Upper lobe of right lung (tissue), 1 donor: ENCODE data around the gene CLDN10. TPM values are rescaled to one million over a fixed set of nuclear protein-coding genes. Genes with fewer than 3 reads are reported as not detected.
"Not testable (repeated sequence)": the region's sequence is repeated elsewhere in the genome, so short reads cannot be mapped to it uniquely, and the experiment has no call there.

Experiments
- ATAC-seq: fragments of 200-7000 bp; cut with Tn5 transposase; one replicate; pipeline ENCODE4 v1.9.1; 2020; ENCODE audit warnings: mild to moderate bottlenecking, moderate library complexity
- DNase-seq: peaks from one replicate; pipeline ENCODE4 v3.0.0-alpha.2; 2020
- H3K27ac ChIP-seq: fragments of 200-600 bp; one replicate; pipeline ENCODE4 v1.8.0; 2022
- H3K27me3 ChIP-seq: fragments of 200-600 bp; one replicate; pipeline ENCODE4 v1.8.0; 2022; ENCODE audit warnings: mild to moderate bottlenecking
- H3K36me3 ChIP-seq: fragments of 200-600 bp; one replicate; pipeline ENCODE4 v1.8.0; 2022
- H3K4me1 ChIP-seq: fragments of 200-600 bp; one replicate; pipeline ENCODE4 v1.8.0; 2022
- H3K4me3 ChIP-seq: fragments of 200-600 bp; one replicate; pipeline ENCODE4 v1.8.0; 2022; ENCODE audit warnings: mild to moderate bottlenecking
- H3K9me3 ChIP-seq: fragments of 200-600 bp; one replicate; pipeline ENCODE4 v1.8.0; 2022
- CTCF ChIP-seq: fragments of 200-600 bp; IDR thresholded peaks from one replicate; pipeline ENCODE4 v1.8.0; 2022; ENCODE audit warnings: antibody characterized with exemption
- intact Hi-C: fragments of 100-400 bp; cut with DNase I; formaldehyde crosslinking; loops from one replicate; pipeline ENCODE4 v1.11.0; 2022
- total RNA-seq: library from RNA; stranded (reverse); fragmentation: NEBNext Ultra II Directional; extraction: Animal tissue kit (Norgen Biotek cat#: 25700); gene quantifications from one replicate; pipeline ENCODE4 v1.2.1, GENCODE V29; 2021
- donor health status: DM: no; HTN: yes; CAD: no; lungs with severe emphysema.

The CLDN10 gene
- total RNA-seq, 1 donor from 2014 or later = 2.2 TPM

GRCh38 chr13:95508996-95509395 is 43.5 kb upstream of the CLDN10 start:
- intact Hi-C loops = no loop called here
- no peaks in the 10 kb centered on the region for H3K9me3 ChIP-seq
- ATAC-seq (no peak), DNase-seq (no peak)
- no peaks in the 10 kb centered on the region for H3K27me3 ChIP-seq
- H3K36me3 ChIP-seq = no peaks in the 10 kb centered on the region
- H3K4me1 ChIP-seq = no peaks in the 10 kb centered on the region
- no peak for TF ChIP-seq CTCF
- H3K27ac ChIP-seq = no peak overlapping the region
- H3K4me3 ChIP-seq = no peak overlapping the region

GRCh38 chr13:95509521-95510310 is 42.8 kb upstream of the CLDN10 start:
- Histone ChIP-seq H3K9me3 (no peaks in the 10 kb centered on the region), H3K4me3 (no peak overlapping the region), H3K36me3 (no peaks in the 10 kb centered on the region), H3K27ac (no peak overlapping the region), H3K27me3 (no peaks in the 10 kb centered on the region), H3K4me1 (no peaks in the 10 kb centered on the region)
- DNase-seq (no peak), ATAC-seq (peak; percentile 65)
- TF ChIP-seq CTCF = no peak
- intact Hi-C loops = no loop called here

- H3K4me3 ChIP-seq = no peak overlapping the region
- no peaks in the 10 kb centered on the region for H3K36me3 ChIP-seq
- ATAC-seq (no peak), DNase-seq (no peak)
- TF ChIP-seq CTCF = no peak
- intact Hi-C loops = no loop called here
- no peaks in the 10 kb centered on the region for H3K9me3 ChIP-seq
- H3K27ac ChIP-seq = no peak overlapping the region
- H3K4me1 ChIP-seq = no peaks in the 10 kb centered on the region
- no peaks in the 10 kb centered on the region for H3K27me3 ChIP-seq
Measured at GRCh38 chr13:95510950-95511349, 41.6 kb upstream of the CLDN10 start.

- intact Hi-C loops = no loop called here
- Histone ChIP-seq H3K36me3 (no peaks in the 10 kb centered on the region), H3K4me3 (no peak overlapping the region), H3K27ac (no peak overlapping the region), H3K9me3 (no peaks in the 10 kb centered on the region), H3K27me3 (no peaks in the 10 kb centered on the region), H3K4me1 (no peaks in the 10 kb centered on the region)
- ATAC-seq (no peak), DNase-seq (no peak)
- TF ChIP-seq CTCF = no peak
Measured at GRCh38 chr13:95512424-95512823, 40.1 kb upstream of the CLDN10 start.

GRCh38 chr13:95512957-95513356 is 39.6 kb upstream of the CLDN10 start:
- H3K27ac ChIP-seq = no peak overlapping the region
- H3K36me3 ChIP-seq = no peaks in the 10 kb centered on the region
- ATAC-seq (no peak), DNase-seq (no peak)
- H3K9me3 ChIP-seq = no peaks in the 10 kb centered on the region
- no peaks in the 10 kb centered on the region for H3K4me1 ChIP-seq
- H3K27me3 ChIP-seq = no peaks in the 10 kb centered on the region
- intact Hi-C loops = no loop called here
- no peak for TF ChIP-seq CTCF
- H3K4me3 ChIP-seq = no peak overlapping the region

- H3K27ac ChIP-seq, DNase-seq, H3K27me3 ChIP-seq, H3K4me3 ChIP-seq, H3K4me1 ChIP-seq, ATAC-seq, H3K9me3 ChIP-seq, H3K36me3 ChIP-seq, intact Hi-C loops: not testable (repeated sequence)
Measured at GRCh38 chr13:95515606-95516005, 36.9 kb upstream of the CLDN10 start.
